ENCODE data around the gene SLC7A4.

- TF ChIP-seq CTCF (conservative IDR thresholded peaks at IDR 0.05; ENCODE audit: low read depth, low read length), result no peak
- TF ChIP-seq EZH2 (IDR thresholded peaks at IDR 0.05; ENCODE audit: borderline replicate concordance, low read depth, low read length, poor library complexity, severe bottlenecking), result no peak
Measured at GRCh38 chr22:20979243-20979809, 53.0 kb downstream of the SLC7A4 start.

Measured in A673 (cell line).